Endothelial cell of umbilical vein (primary cell): ENCODE measurements around the gene FSTL4. TPM values are rescaled to one million over a fixed set of nuclear protein-coding genes. Genes with fewer than 3 reads are reported as not detected.

Experiments used
- BruUV-seq: library from RNA; stranded (reverse); fragments of 400-500 nt; replicated peaks from 2 replicates; lab custom pipeline; 2021; lab: Mats Ljungman, UMichigan
- CTCF ChIA-PET: fragments of 300-600, 350-600 bp; sonication (Branson Sonifier 250); formaldehyde crosslinking; loops from one replicate; lab custom pipeline; 2021; ENCODE audit warnings: antibody characterized with exemption, inconsistent platforms; lab: Charles Lee
- POLR2A ChIA-PET: fragments of 300-600, 350-600 bp; sonication (Branson Sonifier 250); formaldehyde crosslinking; loops from one replicate; lab custom pipeline; 2021; ENCODE audit warnings: antibody characterized with exemption, inconsistent platforms; lab: Charles Lee
- DNase-seq: peaks from one replicate; pipeline ENCODE4 v3.0.0-alpha.2; 2011; ENCODE audit warnings: low read depth, low spot score
- FAIRE-seq: peaks from 2 replicates; lab custom pipeline; 2011; peaks lifted over from hg19 to GRCh38; lab: Jason Lieb, UNC
- H2AFZ ChIP-seq: 2 replicates; pipeline ENCODE4 v1.6.0; 2012; ENCODE audit warnings: low read depth, low read length, control low read depth, inconsistent platforms
- H3K27ac ChIP-seq: 2 replicates; pipeline ENCODE4 v1.5.1; 2011; ENCODE audit warnings: low read depth, mild to moderate bottlenecking, control low read depth, low read length, moderate library complexity; ENCODE audit not compliant: insufficient read depth
- H3K27me3 ChIP-seq, 2 experiments: 2 replicates each; pipeline versions ENCODE4 v1.6.0 to v1.6.1; 2011; ENCODE audit warnings: low read length in 2 of 2, mixed read lengths in 1 of 2; ENCODE audit not compliant: control insufficient read depth in 2 of 2, insufficient read depth in 2 of 2
- H3K36me3 ChIP-seq, 2 experiments: 2 replicates in 1 of 2; 3 replicates in 1 of 2; pipeline ENCODE4 v1.5.1; 2011; ENCODE audit warnings: low read length in 2 of 2, mild to moderate bottlenecking in 1 of 2, moderate library complexity in 1 of 2; ENCODE audit not compliant: control insufficient read depth in 2 of 2, insufficient read depth in 2 of 2; ENCODE audit errors: extremely low read depth in 1 of 2
- H3K4me1 ChIP-seq: 3 replicates; pipeline ENCODE4 v1.5.1; 2011; ENCODE audit warnings: mild to moderate bottlenecking, low read length; ENCODE audit not compliant: control insufficient read depth, insufficient read depth; ENCODE audit errors: extremely low read depth
- H3K4me2 ChIP-seq: 2 replicates; pipeline ENCODE4 v1.6.1; 2011; ENCODE audit warnings: low read length, control low read depth, mixed read lengths; ENCODE audit not compliant: insufficient read depth
- H3K4me3 ChIP-seq, 3 experiments: fragments of 200-600 bp in 1 of 3; sonication (generic), shearing (Covaris generic) in 1 of 3; replicated peaks in 1 of 3; 2 replicates each; pipeline ENCODE4 v1.5.1; 2011 to 2016; ENCODE audit warnings: control low read depth in 3 of 3, low read length in 3 of 3, mild to moderate bottlenecking in 2 of 3, inconsistent platforms in 1 of 3, low read depth in 1 of 3, moderate library complexity in 1 of 3; ENCODE audit not compliant: insufficient read depth in 1 of 3
- H3K79me2 ChIP-seq: 2 replicates; pipeline ENCODE4 v1.6.0; 2012; ENCODE audit warnings: low read length, inconsistent platforms; ENCODE audit not compliant: control insufficient read depth, insufficient read depth
- H3K9ac ChIP-seq: replicated peaks from 2 replicates; pipeline ENCODE3; 2011; ENCODE audit warnings: low read length, control low read depth; ENCODE audit not compliant: insufficient read depth; ENCODE audit errors: extremely low read depth
- H3K9me1 ChIP-seq: replicated peaks from 3 replicates; pipeline ENCODE4 v1.6.0; 2011; ENCODE audit warnings: mild to moderate bottlenecking, low read length; ENCODE audit not compliant: control insufficient read depth, insufficient read depth; ENCODE audit errors: extremely low read depth
- H3K9me3 ChIP-seq: replicated peaks from 2 replicates; pipeline ENCODE4 v1.5.1; 2012; ENCODE audit warnings: low read length, inconsistent platforms; ENCODE audit not compliant: control insufficient read depth, insufficient read depth
- H4K20me1 ChIP-seq: replicated peaks from 2 replicates; pipeline ENCODE3; 2011; ENCODE audit warnings: mild to moderate bottlenecking, low read length; ENCODE audit not compliant: control insufficient read depth, insufficient read depth; ENCODE audit errors: extremely low read depth
- CTCF ChIP-seq, 2 donors: IDR thresholded peaks; 1 replicate in 1 of 2; 2 replicates in 1 of 2; pipeline ENCODE4 v1.5.1; 2011; ENCODE audit warnings: low read length in 2 of 2, mild to moderate bottlenecking in 2 of 2, moderate library complexity in 2 of 2, control low read depth in 1 of 2, inconsistent platforms in 1 of 2, low read depth in 1 of 2; ENCODE audit not compliant: insufficient read depth in 1 of 2; ENCODE audit errors: extremely low read depth in 1 of 2
- EZH2 ChIP-seq: IDR thresholded peaks from 2 replicates; pipeline ENCODE4 v1.6.1; 2012; ENCODE audit warnings: borderline replicate concordance, low read depth, mild to moderate bottlenecking, moderate library complexity, low read length, inconsistent platforms; ENCODE audit not compliant: severe bottlenecking
- FOS ChIP-seq: IDR thresholded peaks from 2 replicates; pipeline ENCODE4 v1.6.1; 2011; ENCODE audit warnings: mild to moderate bottlenecking, low read length, moderate library complexity, borderline replicate concordance; ENCODE audit not compliant: insufficient read depth
- GATA2 ChIP-seq: IDR thresholded peaks from 2 replicates; pipeline ENCODE4 v1.7.0; 2011; ENCODE audit warnings: low read depth, mild to moderate bottlenecking, moderate library complexity, mixed read lengths, low read length; ENCODE audit not compliant: insufficient read length, insufficient read depth
- JUN ChIP-seq: IDR thresholded peaks from 2 replicates; pipeline ENCODE4 v1.6.1; 2011; ENCODE audit warnings: borderline replicate concordance, low read depth; ENCODE audit not compliant: insufficient read length, insufficient read depth
- MAX ChIP-seq: IDR thresholded peaks from 2 replicates; pipeline ENCODE4 v1.6.1; 2011; ENCODE audit not compliant: insufficient read depth, insufficient read length
- MYC ChIP-seq: IDR thresholded peaks from one replicate; pipeline ENCODE4 v1.6.1; 2011; ENCODE audit warnings: mild to moderate bottlenecking, low read depth, low read length
- POLR2A ChIP-seq: IDR thresholded peaks from 2 replicates; pipeline ENCODE4 v1.6.1; 2012; ENCODE audit warnings: low read depth, mild to moderate bottlenecking, control low read depth, low read length
- POLR2AphosphoS5 ChIP-seq: IDR thresholded peaks from 2 replicates; pipeline ENCODE4 v1.6.1; 2012; ENCODE audit warnings: low read depth, mild to moderate bottlenecking, control low read depth, low read length, moderate library complexity; ENCODE audit not compliant: insufficient read depth
- dilution Hi-C: fragments of 300-500 bp; cut with MboI; formaldehyde crosslinking; loops from one replicate; pipeline ENCODE4 v1.15.0; 2019; ENCODE audit warnings: low sequenced_read_pairs; ENCODE audit not compliant: extremely low pct_ligation_motif_present
- intact Hi-C: fragments of 100-400 bp; cut with micrococcal nuclease; formaldehyde crosslinking; loops from one replicate; pipeline ENCODE4 v1.10.0; 2022
- polyA plus RNA-seq, 4 experiments: library from polyadenylated mRNA; depleted of rRNA in 3 of 4; stranded (reverse) in 3 of 4; unstranded in 1 of 4; fragments of >200 nt; gene quantifications; 2 replicates each; pipeline versions ENCODE4 v1.2.1 to v1.2.3, GENCODE V29; 2011 to 2012; ENCODE audit warnings: missing spikeins in 1 of 4
- total RNA-seq: library from RNA; stranded (reverse); gene quantifications from 2 replicates; pipeline ENCODE4 v1.2.3, GENCODE V29; 2021

FSTL4 gene
- total and polyA plus RNA-seq, 2 donors (not counting 3 experiments of a cell fraction or from before 2014, with no cell fraction given), result 0.18 TPM; not detected in 1

GRCh38 chr5:133641683-133642082, 29.3 kb upstream of the FSTL4 start:
- POLR2A ChIA-PET, result no interaction called here
- no peak for FAIRE-seq
- TF ChIP-seq EZH2, result no peak
- no peak for TF ChIP-seq FOS
- no peak for TF ChIP-seq CTCF (IDR thresholded peaks at IDR 0.05; ENCODE audit: extremely low read depth in 1 of 2, insufficient read depth in 1 of 2, low read depth in 1 of 2, low read length in 2 of 2)

GRCh38 chr5:133639850-133640528, 27.6 kb upstream of the FSTL4 start:
- Histone ChIP-seq H2AFZ (no peak overlapping the region), H4K20me1 (no peaks in the 10 kb centered on the region), H3K9me3 (no peaks in the 10 kb centered on the region), H3K9ac (no peak overlapping the region), H3K4me1 (no peaks in the 10 kb centered on the region), H3K36me3 (no peaks in the 10 kb centered on the region), H3K27me3 (peaks cover 0 to 7% of the 10 kb centered on the region in 2 experiments), H3K9me1 (no peaks in the 10 kb centered on the region), H3K79me2 (no peaks in the 10 kb centered on the region), H3K4me3 (no peak overlapping the region), H3K4me2 (no peak overlapping the region), H3K27ac (no peak overlapping the region)
- ChIA-PET CTCF (no interaction called here), POLR2A (no interaction called here)
- TF ChIP-seq FOS (no peak), JUN (no peak), EZH2 (no peak), POLR2AphosphoS5 (no peak), CTCF (IDR thresholded peaks at IDR 0.05; ENCODE audit: extremely low read depth in 1 of 2, insufficient read depth in 1 of 2, low read depth in 1 of 2, low read length in 2 of 2) (no peak), MYC (no peak), GATA2 (no peak), MAX (no peak), POLR2A (no peak)
- FAIRE-seq (no peak), DNase-seq (no peak)
- dilution Hi-C loops (no loop called here), intact Hi-C loops (no loop called here)
- no TSS peak for BruUV-seq

More at GRCh38 chr5:133641683-133642082, 29.3 kb upstream of the FSTL4 start:
- Histone ChIP-seq H3K36me3 (no peaks in the 10 kb centered on the region), H3K27me3 (peaks cover 1 to 7% of the 10 kb centered on the region in 2 experiments), H3K4me1 (no peaks in the 10 kb centered on the region), H3K9ac (no peak overlapping the region), H3K9me3 (no peaks in the 10 kb centered on the region), H3K79me2 (no peaks in the 10 kb centered on the region), H3K9me1 (no peaks in the 10 kb centered on the region), H3K4me3 (no peak overlapping the region), H3K4me2 (no peak overlapping the region), H4K20me1 (no peaks in the 10 kb centered on the region), H3K27ac (no peak overlapping the region), H2AFZ (no peak overlapping the region)
- BruUV-seq, result no TSS peak
- no peak for DNase-seq
- intact Hi-C loops, result no loop called here
- dilution Hi-C loops, result no loop called here
- CTCF ChIA-PET, result no interaction called here
